ENCODE results near the gene CARD11.

DNA sequence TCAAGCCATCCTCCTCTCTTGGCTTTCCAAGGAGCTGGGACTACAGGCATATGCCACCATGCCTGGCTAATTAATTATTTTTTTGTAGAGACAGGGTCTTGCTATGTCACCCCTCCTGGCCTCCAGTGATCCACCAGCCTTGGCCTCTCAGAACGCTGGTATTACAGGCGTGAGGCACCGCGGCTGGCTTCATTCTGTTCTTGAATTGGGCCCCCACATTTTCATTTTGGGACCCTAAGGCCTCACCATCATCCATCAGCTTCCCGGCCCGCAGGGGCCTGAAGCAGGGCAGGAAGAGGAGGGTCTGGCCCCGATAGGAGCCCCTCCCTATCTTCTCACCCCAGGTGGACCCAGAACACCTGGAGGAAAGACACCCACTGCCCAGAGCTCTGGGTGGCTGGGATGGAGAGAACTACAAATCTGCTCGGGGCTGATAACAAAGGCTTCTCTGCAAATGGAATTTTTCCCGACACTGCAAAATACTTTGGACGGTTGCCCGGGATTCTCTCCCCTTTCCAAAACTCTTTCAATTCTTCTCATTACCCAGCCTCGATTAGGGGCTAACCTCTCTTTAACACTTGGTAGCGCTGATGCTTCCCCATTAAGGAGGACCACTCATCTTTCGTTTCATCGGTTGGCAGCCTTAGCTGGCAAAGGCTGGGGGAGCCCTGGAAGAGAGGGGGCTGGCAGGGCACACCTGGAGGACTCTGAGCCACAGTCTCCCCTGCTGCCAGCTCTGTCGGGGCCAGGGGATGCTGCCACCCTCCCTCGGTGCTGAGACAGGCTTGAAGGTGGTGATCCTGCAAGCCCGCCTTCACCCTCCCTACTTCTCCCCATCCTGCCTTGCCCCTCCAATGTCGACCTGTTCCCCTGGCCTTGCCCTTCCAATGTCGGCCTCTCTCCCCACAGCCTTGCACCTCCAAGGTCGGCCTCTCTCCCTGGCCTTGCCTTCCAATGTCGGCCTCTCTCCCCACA lies 118.5 kb downstream of the CARD11 start:
- TF ChIP-seq, protein P1, sequence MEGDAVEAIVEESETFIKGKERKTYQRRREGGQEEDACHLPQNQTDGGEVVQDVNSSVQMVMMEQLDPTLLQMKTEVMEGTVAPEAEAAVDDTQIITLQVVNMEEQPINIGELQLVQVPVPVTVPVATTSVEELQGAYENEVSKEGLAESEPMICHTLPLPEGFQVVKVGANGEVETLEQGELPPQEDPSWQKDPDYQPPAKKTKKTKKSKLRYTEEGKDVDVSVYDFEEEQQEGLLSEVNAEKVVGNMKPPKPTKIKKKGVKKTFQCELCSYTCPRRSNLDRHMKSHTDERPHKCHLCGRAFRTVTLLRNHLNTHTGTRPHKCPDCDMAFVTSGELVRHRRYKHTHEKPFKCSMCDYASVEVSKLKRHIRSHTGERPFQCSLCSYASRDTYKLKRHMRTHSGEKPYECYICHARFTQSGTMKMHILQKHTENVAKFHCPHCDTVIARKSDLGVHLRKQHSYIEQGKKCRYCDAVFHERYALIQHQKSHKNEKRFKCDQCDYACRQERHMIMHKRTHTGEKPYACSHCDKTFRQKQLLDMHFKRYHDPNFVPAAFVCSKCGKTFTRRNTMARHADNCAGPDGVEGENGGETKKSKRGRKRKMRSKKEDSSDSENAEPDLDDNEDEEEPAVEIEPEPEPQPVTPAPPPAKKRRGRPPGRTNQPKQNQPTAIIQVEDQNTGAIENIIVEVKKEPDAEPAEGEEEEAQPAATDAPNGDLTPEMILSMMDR (IDR thresholded peaks at IDR 0.05) = no peak
- no peak for TF ChIP-seq EP300 (IDR thresholded peaks at IDR 0.05)

Data from ovary (tissue), 3 donors.